GM12892 (cell line): ENCODE measurements around the gene SWAP70.

ENCODE experiments used
- POLR2A ChIP-seq: IDR thresholded peaks from 2 replicates; pipeline ENCODE4 v1.6.1; 2011; ENCODE audit warnings: low read depth, low read length, control low read depth
- POLR2AphosphoS5 ChIP-seq: IDR thresholded peaks from 2 replicates; pipeline ENCODE4 v1.6.1; 2011; ENCODE audit warnings: low read depth, low read length, control low read depth

DNA sequence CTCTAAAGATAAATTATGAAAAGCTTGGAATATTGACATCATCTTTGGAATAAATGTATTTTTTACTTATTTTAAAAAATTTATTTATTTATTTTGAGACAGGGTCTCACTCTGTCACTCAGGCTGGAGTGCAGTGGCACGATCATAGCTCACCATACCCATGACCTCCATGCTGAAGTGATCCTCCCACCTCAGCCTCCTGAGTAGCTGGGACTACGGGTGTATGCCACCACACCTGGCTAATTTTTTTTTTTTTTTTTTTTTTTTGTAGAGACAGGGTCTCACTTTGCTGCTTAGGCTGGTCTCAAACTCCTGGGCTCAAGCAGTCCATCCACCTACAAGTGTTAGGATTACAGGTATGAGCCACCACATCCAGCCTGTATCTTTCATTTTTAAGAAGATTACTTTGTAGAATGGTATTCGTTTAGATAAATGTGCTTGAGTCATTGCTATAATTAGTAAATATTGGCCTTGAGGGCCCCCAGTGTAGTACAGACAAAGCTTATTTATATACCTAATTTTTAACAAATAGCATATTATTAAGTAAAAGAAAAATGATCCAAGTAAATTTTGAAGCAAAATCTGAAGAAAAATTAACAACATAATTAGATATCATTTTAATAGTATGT is 8.5 kb downstream of the SWAP70 start:
- no peak for TF ChIP-seq POLR2A
- TF ChIP-seq POLR2AphosphoS5 = no peak
